Stomach (tissue), 9 donors: ENCODE data around the gene PDPN. TPM values are rescaled to one million over a fixed set of nuclear protein-coding genes. Genes with fewer than 3 reads are reported as not detected.
A peak's percentile ranks its signal among the peaks of the same experiment; 100 is the strongest.

ENCODE experiments used
- DNase-seq, 2 donors: peaks; one replicate each; pipeline versions ENCODE4 v3.0.0 to v3.0.0-alpha.2; 2013 to 2019
- H3K27ac ChIP-seq, 5 donors: fragments of 200-600 bp in 4 of 5; sonication (generic) in 4 of 5; one replicate each; pipeline ENCODE4 v1.5.1; 2013 to 2019; ENCODE audit warnings: mild to moderate bottlenecking in 1 of 5, moderate library complexity in 1 of 5
- H3K27me3 ChIP-seq, 3 donors: fragments of 200-600 bp; sonication (generic); one replicate each; pipeline ENCODE4 v1.5.1; 2017 to 2019; ENCODE audit warnings: mixed run types in 1 of 3
- H3K36me3 ChIP-seq, 4 donors: fragments of 200-600 bp; sonication (generic); 1 replicate in 3 of 4; 2 replicates in 1 of 4; pipeline ENCODE4 v1.5.1; 2016 to 2019
- H3K4me1 ChIP-seq, 4 donors: fragments of 200-600 bp; sonication (generic); one replicate each; pipeline ENCODE4 v1.5.1; 2016 to 2019
- H3K4me3 ChIP-seq, 4 donors: fragments of 200-600 bp; sonication (generic) in 3 of 4; one replicate each; pipeline ENCODE4 v1.5.1; 2016 to 2019; ENCODE audit warnings: mild to moderate bottlenecking in 1 of 4
- H3K9me3 ChIP-seq, 4 donors: fragments of 200-600 bp; sonication (generic); one replicate each; pipeline ENCODE4 v1.5.1; 2016 to 2019
- CTCF ChIP-seq, 7 experiments: fragments of 450-650 bp in 4 of 7; fragments of 200-600 bp in 3 of 7; sonication (generic) in 3 of 7; IDR thresholded peaks; one replicate each; pipeline ENCODE4 v1.5.1; 2016 to 2019; ENCODE audit warnings: antibody characterized with exemption in 7 of 7, control low read depth in 2 of 7, mild to moderate bottlenecking in 1 of 7
- EP300 ChIP-seq: sonication (generic); formaldehyde crosslinking; IDR thresholded peaks from one replicate; pipeline ENCODE4 v1.6.1; 2017; ENCODE audit warnings: antibody characterized with exemption
- POLR2A ChIP-seq, 4 donors: fragments of 450-650 bp; IDR thresholded peaks; one replicate each; pipeline ENCODE4 v1.6.1; 2016; ENCODE audit warnings: antibody characterized with exemption in 4 of 4, control low read depth in 2 of 4, mild to moderate bottlenecking in 1 of 4, moderate library complexity in 1 of 4
- POLR2AphosphoS5 ChIP-seq, 3 donors: sonication (generic); formaldehyde crosslinking; IDR thresholded peaks; one replicate each; pipeline ENCODE4 v1.6.1; 2016; ENCODE audit warnings: antibody characterized with exemption in 3 of 3
- WGBS, 5 donors: extraction: QIAGEN DNeasy Blood & Tissue Kit in 3 of 5; methylation state at CpG; one replicate each; pipeline versions ENCODE4 v1.1.5 to v1.1.7; 2013 to 2018; 5-methylcytosine and 5-hydroxymethylcytosine counted together
- intact Hi-C: fragments of 100-400 bp; cut with DNase I; formaldehyde crosslinking; loops from one replicate; pipeline ENCODE4 v1.15.1; 2023; ENCODE audit warnings: low total_unique reads
- polyA plus RNA-seq, 3 donors: library from polyadenylated mRNA; stranded (reverse); fragments of 200-250 nt; gene quantifications; one replicate each; pipeline ENCODE4 v1.2.3, GENCODE V29; 2013
- total RNA-seq, 5 donors: library from RNA; depleted of rRNA; stranded (reverse); fragments of >200 nt; gene quantifications; one replicate each; pipeline versions ENCODE4 v1.1.0 to v1.2.3, GENCODE V29; 2014 to 2016
- donor health status: healthy with polysubstance abuse.
- donor health status: Bipolar disorder and iron deficiency.
- donor health status: healthy.

Gene PDPN
- total and polyA plus RNA-seq, 8 donors, result 2.9 to 37.4 (median 24.4) TPM; not detected in 1

- intact Hi-C loops, result no loop called here
- Histone ChIP-seq H3K4me3 (peak overlapping the region in 3 of 4 donors; percentile 48 to 56 (median 53)), H3K36me3 (peaks cover 0 to 1% (median under 1%) of the 10 kb centered on the region in 4 donors), H3K9me3 (no peaks in the 10 kb centered on the region), H3K27ac (peak overlapping the region in 4 of 5 donors; percentile 79 to 91 (median 84)), H3K27me3 (peaks cover 0 to 60% (median 43%) of the 10 kb centered on the region in 3 donors), H3K4me1 (peaks cover 0 to 22% (median 10%) of the 10 kb centered on the region in 4 donors)
- DNase-seq, result peak in 1 of 2 donors; percentile 37
- 65 to 90% (median 68%) methylated on average over 7 of the region's 7 CpGs for WGBS, 5 donors
- TF ChIP-seq POLR2AphosphoS5 (IDR thresholded peaks at IDR 0.05), result no peak
- no peak for TF ChIP-seq EP300
- TF ChIP-seq CTCF (IDR thresholded peaks at IDR 0.05), result no peak
- TF ChIP-seq POLR2A (IDR thresholded peaks at IDR 0.05), result no peak
These were observed 2.4 kb downstream of the PDPN start for GRCh38 chr1:13586001-13586400.

DNA sequence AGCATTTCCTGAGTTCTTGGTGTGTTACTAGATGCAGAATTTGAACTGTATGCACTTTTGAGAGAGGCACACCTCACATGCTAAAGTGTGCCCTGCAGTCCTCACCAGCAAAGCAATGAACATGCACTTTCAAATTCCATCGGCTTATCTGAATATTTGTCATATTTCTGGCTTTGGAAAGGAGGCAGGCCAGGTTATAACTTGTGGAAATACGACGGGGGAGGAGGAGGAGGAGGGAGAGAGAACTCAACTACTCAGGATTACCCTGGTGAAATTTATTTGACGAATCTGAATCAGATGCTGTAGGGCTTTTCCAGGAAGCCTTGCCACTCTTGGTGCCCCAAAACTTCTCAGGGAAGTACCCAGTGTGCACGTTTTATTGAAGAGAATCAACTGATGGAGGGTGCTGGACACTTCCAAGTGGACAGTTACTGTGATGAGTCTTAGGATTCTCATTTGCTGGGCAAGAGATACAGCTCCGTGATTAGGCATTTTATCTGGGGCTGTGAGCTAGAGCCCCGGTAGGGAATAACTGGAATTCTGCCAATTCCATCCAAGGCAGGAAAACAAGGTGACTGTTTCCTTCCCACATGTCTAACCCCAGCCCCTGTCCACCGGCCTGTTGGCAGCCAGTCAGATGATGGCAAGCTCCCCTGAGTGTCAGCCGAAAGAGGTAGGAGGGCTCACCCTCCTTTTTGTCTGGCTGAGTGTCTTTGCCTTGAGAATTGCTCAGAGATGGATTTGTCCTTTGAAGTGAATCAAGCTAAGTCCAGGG is 3.8 kb downstream of the PDPN start:
- peaks cover 0 to 47% (median 29%) of the 10 kb centered on the region in 3 donors for H3K27me3 ChIP-seq
- H3K4me3 ChIP-seq, result no peak overlapping the region
- intact Hi-C loops, result no loop called here
- WGBS, 5 donors, result 32 to 47% (median 40%) methylated on average over 9 of the region's 9 CpGs
- peaks cover 0 to 22% (median 10%) of the 10 kb centered on the region in 4 donors for H3K4me1 ChIP-seq
- peaks cover 0 to 9% (median 4%) of the 10 kb centered on the region in 4 donors for H3K36me3 ChIP-seq
- no peak for DNase-seq
- peak overlapping the region in 3 of 5 donors; percentile 0 to 91 (median 85) for H3K27ac ChIP-seq
- TF ChIP-seq POLR2AphosphoS5 (IDR thresholded peaks at IDR 0.05) (no peak), CTCF (IDR thresholded peaks at IDR 0.05) (no peak), EP300 (no peak), POLR2A (IDR thresholded peaks at IDR 0.05) (no peak)
- H3K9me3 ChIP-seq, result no peaks in the 10 kb centered on the region

- intact Hi-C loops, result no loop called here
- Histone ChIP-seq H3K4me3 (no peak overlapping the region), H3K36me3 (peaks cover 0 to 9% (median 4%) of the 10 kb centered on the region in 4 donors), H3K27me3 (peaks cover 0 to 30% (median 13%) of the 10 kb centered on the region in 3 donors), H3K27ac (no peak overlapping the region), H3K9me3 (no peaks in the 10 kb centered on the region), H3K4me1 (peaks cover 0 to 15% (median 7%) of the 10 kb centered on the region in 4 donors)
- TF ChIP-seq POLR2A (IDR thresholded peaks at IDR 0.05) (no peak), EP300 (no peak), POLR2AphosphoS5 (IDR thresholded peaks at IDR 0.05) (no peak), CTCF (IDR thresholded peaks at IDR 0.05) (no peak)
- 67 to 75% (median 73%) methylated on average over 11 of the region's 11 CpGs for WGBS, 5 donors
- DNase-seq, result no peak
These were observed 5.5 kb downstream of the PDPN start for GRCh38 chr1:13588946-13589796.

- WGBS, 5 donors, result 77 to 90% (median 83%) methylated on average over 7 of the region's 7 CpGs
- Histone ChIP-seq H3K27me3 (peaks cover 0 to 17% (median 3%) of the 10 kb centered on the region in 3 donors), H3K27ac (no peak overlapping the region), H3K9me3 (no peaks in the 10 kb centered on the region), H3K36me3 (peaks cover 0 to 9% (median 4%) of the 10 kb centered on the region in 4 donors), H3K4me3 (no peak overlapping the region), H3K4me1 (peaks cover 0 to 11% (median 9%) of the 10 kb centered on the region in 4 donors)
- DNase-seq, result no peak
- TF ChIP-seq CTCF (IDR thresholded peaks at IDR 0.05) (no peak), EP300 (no peak), POLR2A (IDR thresholded peaks at IDR 0.05) (no peak), POLR2AphosphoS5 (IDR thresholded peaks at IDR 0.05) (no peak)
- intact Hi-C loops, result no loop called here
These were observed 6.9 kb downstream of the PDPN start for GRCh38 chr1:13590486-13590885.
